ENCODE results near the gene NNT.

DNA sequence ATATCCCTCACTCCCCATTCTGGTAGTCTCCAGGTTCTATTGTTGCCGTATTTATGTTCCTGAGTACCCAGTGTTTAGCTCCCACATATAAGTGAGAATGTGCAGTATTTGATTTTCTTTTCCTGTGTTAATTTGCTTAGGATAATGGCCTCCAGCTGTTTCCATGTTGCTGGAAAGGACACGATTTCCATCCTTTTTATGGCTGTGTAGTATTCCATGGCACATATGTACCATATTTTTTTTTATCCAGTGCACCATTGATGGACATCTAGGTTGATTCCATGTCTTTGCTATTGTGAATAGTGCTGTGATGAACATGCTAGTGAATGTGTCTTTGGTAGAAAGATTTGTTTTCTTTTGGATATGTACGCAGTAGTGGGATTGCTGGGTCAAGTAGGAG, 98.2 kb downstream of the NNT start:
- TF ChIP-seq, protein P1, sequence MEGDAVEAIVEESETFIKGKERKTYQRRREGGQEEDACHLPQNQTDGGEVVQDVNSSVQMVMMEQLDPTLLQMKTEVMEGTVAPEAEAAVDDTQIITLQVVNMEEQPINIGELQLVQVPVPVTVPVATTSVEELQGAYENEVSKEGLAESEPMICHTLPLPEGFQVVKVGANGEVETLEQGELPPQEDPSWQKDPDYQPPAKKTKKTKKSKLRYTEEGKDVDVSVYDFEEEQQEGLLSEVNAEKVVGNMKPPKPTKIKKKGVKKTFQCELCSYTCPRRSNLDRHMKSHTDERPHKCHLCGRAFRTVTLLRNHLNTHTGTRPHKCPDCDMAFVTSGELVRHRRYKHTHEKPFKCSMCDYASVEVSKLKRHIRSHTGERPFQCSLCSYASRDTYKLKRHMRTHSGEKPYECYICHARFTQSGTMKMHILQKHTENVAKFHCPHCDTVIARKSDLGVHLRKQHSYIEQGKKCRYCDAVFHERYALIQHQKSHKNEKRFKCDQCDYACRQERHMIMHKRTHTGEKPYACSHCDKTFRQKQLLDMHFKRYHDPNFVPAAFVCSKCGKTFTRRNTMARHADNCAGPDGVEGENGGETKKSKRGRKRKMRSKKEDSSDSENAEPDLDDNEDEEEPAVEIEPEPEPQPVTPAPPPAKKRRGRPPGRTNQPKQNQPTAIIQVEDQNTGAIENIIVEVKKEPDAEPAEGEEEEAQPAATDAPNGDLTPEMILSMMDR (conservative IDR thresholded peaks at IDR 0.05; ENCODE audit: low read depth, low read length), result no peak
- TF ChIP-seq EZH2 (IDR thresholded peaks at IDR 0.05; ENCODE audit: borderline replicate concordance, low read depth, low read length, poor library complexity, severe bottlenecking), result no peak

Measured in A673 (cell line).